ENCODE data around the gene ATP6V0A4.

GRCh38 chr7:138838166-138838565 lies 40.2 kb upstream of the ATP6V0A4 start:
- TF ChIP-seq EZH2 (IDR thresholded peaks at IDR 0.05; ENCODE audit: insufficient read depth, poor library complexity, severe bottlenecking) (no peak), EZH2phosphoT487 (IDR thresholded peaks at IDR 0.05; ENCODE audit: insufficient read depth, low read depth) (no peak)

All from GM23248 (cell line).